DOHH2 (cell line): ENCODE data around the gene ROR2.
A peak's percentile ranks its signal among the peaks of the same experiment; 100 is the strongest.

Experiments used
- H3F3A ChIP-seq: fragments of 200-600 bp; sonication (generic), shearing (Covaris generic); 2 replicates; pipeline ENCODE4 v1.6.0; 2016; ENCODE audit warnings: antibody characterized with exemption, mild to moderate bottlenecking; ENCODE audit not compliant: control insufficient read depth, insufficient read depth
- H3K27ac ChIP-seq: fragments of 200-600 bp; sonication (generic); 2 replicates; pipeline ENCODE4 v1.5.1; 2014; ENCODE audit warnings: low read depth, mild to moderate bottlenecking, low read length, moderate library complexity
- H3K27me3 ChIP-seq: fragments of 200-600 bp; sonication (generic); 2 replicates; pipeline ENCODE4 v1.6.1; 2014; ENCODE audit warnings: mild to moderate bottlenecking, low read length, mixed read lengths; ENCODE audit not compliant: control insufficient read depth
- H3K36me3 ChIP-seq: fragments of 200-600 bp; sonication (generic); 2 replicates; pipeline ENCODE4 v1.6.1; 2014; ENCODE audit warnings: mild to moderate bottlenecking, low read length, moderate library complexity, mixed read lengths; ENCODE audit not compliant: control insufficient read depth
- H3K4me1 ChIP-seq: fragments of 200-600 bp; sonication (generic); 2 replicates; pipeline ENCODE4 v1.6.1; 2014; ENCODE audit warnings: mild to moderate bottlenecking, low read length, mixed read lengths; ENCODE audit not compliant: control insufficient read depth
- H3K4me2 ChIP-seq: fragments of 200-600 bp; sonication (generic); 2 replicates; pipeline ENCODE4 v1.6.0; 2014; ENCODE audit warnings: mild to moderate bottlenecking, low read length, moderate library complexity
- H3K4me3 ChIP-seq: fragments of 200-600 bp; sonication (generic); 2 replicates; pipeline ENCODE4 v1.5.1; 2014; ENCODE audit warnings: mild to moderate bottlenecking, low read length, mixed read lengths
- H3K79me2 ChIP-seq: fragments of 200-600 bp; sonication (generic); 2 replicates; pipeline ENCODE4 v1.6.1; 2014; ENCODE audit warnings: mild to moderate bottlenecking, low read length, mixed read lengths; ENCODE audit not compliant: control insufficient read depth
- H3K9me2 ChIP-seq: fragments of 200-600 bp; sonication (generic); replicated peaks from 2 replicates; pipeline ENCODE4 v1.6.1; 2014; ENCODE audit warnings: mild to moderate bottlenecking, low read length, mixed read lengths; ENCODE audit not compliant: control insufficient read depth
- H3K9me3 ChIP-seq: fragments of 200-600 bp; sonication (generic); 2 replicates; pipeline ENCODE4 v1.6.1; 2014; ENCODE audit warnings: antibody characterized with exemption, low read length, mixed read lengths; ENCODE audit not compliant: control insufficient read depth, insufficient read depth
- H4K20me1 ChIP-seq: fragments of 200-600 bp; sonication (generic); 2 replicates; pipeline ENCODE4 v1.6.0; 2014; ENCODE audit warnings: low read depth, mild to moderate bottlenecking, antibody characterized with exemption, low read length, moderate library complexity; ENCODE audit not compliant: control insufficient read depth, insufficient read depth
- EZH2phosphoT487 ChIP-seq: fragments of 200-600 bp; sonication (generic); IDR thresholded peaks from 2 replicates; pipeline ENCODE4 v1.6.1; 2017; ENCODE audit warnings: borderline replicate concordance, mild to moderate bottlenecking, antibody characterized with exemption, low read length, moderate library complexity, mixed read lengths
- TF ChIP-seq, protein P1 (sequence below): fragments of 200-600 bp; sonication (generic); IDR thresholded peaks from one replicate; pipeline ENCODE4 v1.5.1; 2014; ENCODE audit warnings: antibody characterized with exemption, mild to moderate bottlenecking, low read depth, low read length; ENCODE audit not compliant: poor library complexity, severe bottlenecking

The ROR2 gene

DNA sequence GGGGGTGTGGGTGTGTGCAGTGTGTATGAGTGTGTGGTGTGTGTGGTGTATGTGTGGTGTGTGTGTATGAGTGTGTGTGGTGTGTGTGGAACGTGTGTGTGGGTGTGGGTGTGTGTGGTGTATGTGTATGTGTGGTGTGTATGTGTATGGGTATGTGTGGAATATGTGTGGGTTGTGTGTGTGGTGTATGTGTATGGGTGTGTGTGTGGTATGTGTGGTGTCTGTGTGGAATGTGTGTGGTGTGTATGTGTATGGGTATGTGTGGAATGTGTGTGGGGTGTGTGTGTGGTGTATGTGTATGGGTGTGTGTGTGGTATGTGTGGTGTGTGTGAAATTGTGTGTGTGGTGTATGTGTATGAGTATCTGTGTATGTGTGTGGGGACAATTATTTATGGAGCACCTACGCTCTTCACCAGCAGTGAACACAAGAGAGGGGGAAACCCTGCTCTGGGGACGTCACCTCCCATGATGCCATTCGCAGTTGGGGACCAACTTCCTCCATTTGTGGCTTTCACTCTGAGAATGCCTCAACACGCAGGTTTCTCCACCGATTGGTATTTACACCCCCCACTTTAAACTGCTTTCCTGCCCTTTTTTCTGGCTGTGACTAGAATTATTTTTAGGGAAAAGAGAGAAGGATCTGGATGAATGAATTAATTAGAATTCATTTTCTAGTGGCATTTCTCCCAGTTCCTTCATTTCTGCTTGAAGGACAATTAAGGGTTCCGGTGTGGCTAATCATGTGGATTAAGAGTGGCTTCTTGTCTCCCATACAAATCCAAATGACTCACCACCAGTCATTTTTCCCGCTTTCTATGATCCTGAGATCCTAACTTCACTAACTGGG, 238.1 kb downstream of the ROR2 start:
- no peaks in the 10 kb centered on the region for H3K36me3 ChIP-seq
- TF ChIP-seq, protein P1, sequence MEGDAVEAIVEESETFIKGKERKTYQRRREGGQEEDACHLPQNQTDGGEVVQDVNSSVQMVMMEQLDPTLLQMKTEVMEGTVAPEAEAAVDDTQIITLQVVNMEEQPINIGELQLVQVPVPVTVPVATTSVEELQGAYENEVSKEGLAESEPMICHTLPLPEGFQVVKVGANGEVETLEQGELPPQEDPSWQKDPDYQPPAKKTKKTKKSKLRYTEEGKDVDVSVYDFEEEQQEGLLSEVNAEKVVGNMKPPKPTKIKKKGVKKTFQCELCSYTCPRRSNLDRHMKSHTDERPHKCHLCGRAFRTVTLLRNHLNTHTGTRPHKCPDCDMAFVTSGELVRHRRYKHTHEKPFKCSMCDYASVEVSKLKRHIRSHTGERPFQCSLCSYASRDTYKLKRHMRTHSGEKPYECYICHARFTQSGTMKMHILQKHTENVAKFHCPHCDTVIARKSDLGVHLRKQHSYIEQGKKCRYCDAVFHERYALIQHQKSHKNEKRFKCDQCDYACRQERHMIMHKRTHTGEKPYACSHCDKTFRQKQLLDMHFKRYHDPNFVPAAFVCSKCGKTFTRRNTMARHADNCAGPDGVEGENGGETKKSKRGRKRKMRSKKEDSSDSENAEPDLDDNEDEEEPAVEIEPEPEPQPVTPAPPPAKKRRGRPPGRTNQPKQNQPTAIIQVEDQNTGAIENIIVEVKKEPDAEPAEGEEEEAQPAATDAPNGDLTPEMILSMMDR: no peak
- TF ChIP-seq EZH2phosphoT487: no peak

DNA sequence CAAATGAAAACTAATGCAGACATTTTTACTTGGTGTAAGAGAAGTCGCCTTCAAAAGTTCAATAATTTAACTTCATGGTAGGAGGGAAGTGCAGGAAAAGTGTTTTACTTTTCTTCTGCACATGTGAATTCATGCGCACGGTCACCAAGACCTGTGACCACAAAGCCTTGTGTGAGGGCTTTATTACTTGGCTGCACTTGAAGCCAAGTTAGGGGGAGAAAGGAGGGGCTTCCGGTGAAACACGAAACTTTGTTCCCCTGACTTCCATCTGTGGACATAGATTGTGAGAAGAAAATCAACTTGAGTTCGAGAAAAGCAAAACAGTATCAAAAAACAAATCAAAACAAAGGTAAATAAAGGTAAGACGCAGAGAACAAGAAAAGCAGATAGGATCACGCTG, 239.9 kb downstream of the ROR2 start:
- Histone ChIP-seq H4K20me1 (no peaks in the 10 kb centered on the region), H3F3A (no peaks in the 10 kb centered on the region), H3K9me2 (no peaks in the 10 kb centered on the region), H3K4me3 (no peak overlapping the region), H3K9me3 (peaks cover 16% of the 10 kb centered on the region; the same call in 1 of the 2 replicates), H3K4me2 (no peak overlapping the region), H3K4me1 (peaks cover 16% of the 10 kb centered on the region), H3K27me3 (no peaks in the 10 kb centered on the region), H3K79me2 (no peaks in the 10 kb centered on the region), H3K36me3 (no peaks in the 10 kb centered on the region), H3K27ac (no peak overlapping the region)
- TF ChIP-seq, protein P1: no peak
- TF ChIP-seq EZH2phosphoT487: no peak

More for the DNA sequence above, 238.1 kb downstream of the ROR2 start:
- Histone ChIP-seq H3K9me2 (no peaks in the 10 kb centered on the region), H3K79me2 (no peaks in the 10 kb centered on the region), H4K20me1 (no peaks in the 10 kb centered on the region), H3K27ac (no peak overlapping the region), H3K4me3 (peak overlapping the region; percentile 22; the same call in 1 of the 2 replicates), H3K9me3 (peaks cover 10% of the 10 kb centered on the region; the same call in 1 of the 2 replicates), H3F3A (no peaks in the 10 kb centered on the region), H3K27me3 (no peaks in the 10 kb centered on the region), H3K4me2 (peak overlapping the region; percentile 34), H3K4me1 (peaks cover 16% of the 10 kb centered on the region)

- Histone ChIP-seq H3K9me3 (peaks cover 6% of the 10 kb centered on the region; the same call in 1 of the 2 replicates), H3K4me1 (peaks cover 6% of the 10 kb centered on the region; the same call in 1 of the 2 replicates), H4K20me1 (no peaks in the 10 kb centered on the region), H3K79me2 (no peaks in the 10 kb centered on the region), H3K9me2 (no peaks in the 10 kb centered on the region), H3K4me2 (no peak overlapping the region), H3K27ac (no peak overlapping the region), H3K27me3 (no peaks in the 10 kb centered on the region), H3K36me3 (no peaks in the 10 kb centered on the region), H3F3A (no peaks in the 10 kb centered on the region), H3K4me3 (no peak overlapping the region)
- TF ChIP-seq, protein P1: no peak
- no peak for TF ChIP-seq EZH2phosphoT487
These were observed 244.6 kb downstream of the ROR2 start for GRCh38 chr9:91705386-91705785.
